HEK293 (cell line): ENCODE data around the gene SLC27A2.

ENCODE experiments used
- ZNF202 ChIP-seq: fragments of 450-650 bp; formaldehyde crosslinking; IDR thresholded peaks from 2 replicates; pipeline ENCODE4 v1.5.1; 2016; ENCODE audit warnings: missing biosample characterization, missing genetic modification characterization, borderline replicate concordance
- TF ChIP-seq, protein P1 (sequence below): fragments of 450-650 bp; formaldehyde crosslinking; IDR thresholded peaks from 2 replicates; pipeline ENCODE4 v1.5.1; 2016; ENCODE audit warnings: missing biosample characterization, missing genetic modification characterization
- TF ChIP-seq, protein P2 (sequence below): IDR thresholded peaks from 2 replicates; pipeline ENCODE4 v1.6.1; 2011; ENCODE audit warnings: mild to moderate bottlenecking, low read depth, low read length, borderline replicate concordance

GRCh38 chr15:50187997-50188396 is 6.0 kb downstream of the SLC27A2 start:
- TF ChIP-seq, protein P1, sequence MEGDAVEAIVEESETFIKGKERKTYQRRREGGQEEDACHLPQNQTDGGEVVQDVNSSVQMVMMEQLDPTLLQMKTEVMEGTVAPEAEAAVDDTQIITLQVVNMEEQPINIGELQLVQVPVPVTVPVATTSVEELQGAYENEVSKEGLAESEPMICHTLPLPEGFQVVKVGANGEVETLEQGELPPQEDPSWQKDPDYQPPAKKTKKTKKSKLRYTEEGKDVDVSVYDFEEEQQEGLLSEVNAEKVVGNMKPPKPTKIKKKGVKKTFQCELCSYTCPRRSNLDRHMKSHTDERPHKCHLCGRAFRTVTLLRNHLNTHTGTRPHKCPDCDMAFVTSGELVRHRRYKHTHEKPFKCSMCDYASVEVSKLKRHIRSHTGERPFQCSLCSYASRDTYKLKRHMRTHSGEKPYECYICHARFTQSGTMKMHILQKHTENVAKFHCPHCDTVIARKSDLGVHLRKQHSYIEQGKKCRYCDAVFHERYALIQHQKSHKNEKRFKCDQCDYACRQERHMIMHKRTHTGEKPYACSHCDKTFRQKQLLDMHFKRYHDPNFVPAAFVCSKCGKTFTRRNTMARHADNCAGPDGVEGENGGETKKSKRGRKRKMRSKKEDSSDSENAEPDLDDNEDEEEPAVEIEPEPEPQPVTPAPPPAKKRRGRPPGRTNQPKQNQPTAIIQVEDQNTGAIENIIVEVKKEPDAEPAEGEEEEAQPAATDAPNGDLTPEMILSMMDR (tag by site-specific recombination): no peak
- TF ChIP-seq, protein P2, sequence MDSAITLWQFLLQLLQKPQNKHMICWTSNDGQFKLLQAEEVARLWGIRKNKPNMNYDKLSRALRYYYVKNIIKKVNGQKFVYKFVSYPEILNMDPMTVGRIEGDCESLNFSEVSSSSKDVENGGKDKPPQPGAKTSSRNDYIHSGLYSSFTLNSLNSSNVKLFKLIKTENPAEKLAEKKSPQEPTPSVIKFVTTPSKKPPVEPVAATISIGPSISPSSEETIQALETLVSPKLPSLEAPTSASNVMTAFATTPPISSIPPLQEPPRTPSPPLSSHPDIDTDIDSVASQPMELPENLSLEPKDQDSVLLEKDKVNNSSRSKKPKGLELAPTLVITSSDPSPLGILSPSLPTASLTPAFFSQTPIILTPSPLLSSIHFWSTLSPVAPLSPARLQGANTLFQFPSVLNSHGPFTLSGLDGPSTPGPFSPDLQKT: no peak
- TF ChIP-seq ZNF202 (tag by site-specific recombination): no peak
